CD4-positive, alpha-beta T cell treated with Interleukin-1 beta for 1 hour (primary cell): ENCODE data around the gene RTP3.
"Not testable (repeated sequence)": the region's sequence is repeated elsewhere in the genome, so short reads cannot be mapped to it uniquely, and the experiment has no call there.

Source experiments
- DNase-seq, 2 donors: peaks; one replicate each; pipeline ENCODE4 v3.0.0-alpha.2; 2020 to 2022

The RTP3 gene

GRCh38 chr3:46491089-46492070 is 6.4 kb upstream of the RTP3 start:
- DNase-seq = no peak

GRCh38 chr3:46492890-46493547 is 4.8 kb upstream of the RTP3 start:
- DNase-seq = no peak

GRCh38 chr3:46494491-46494890 is 3.3 kb upstream of the RTP3 start:
- DNase-seq = not testable (repeated sequence)

- DNase-seq = no peak
Measured at GRCh38 chr3:46495901-46496456, 1.8 kb upstream of the RTP3 start.

- peak; percentile 23 to 45 for DNase-seq
Measured at GRCh38 chr3:46496746-46497555, 825 bp upstream of the RTP3 start.

GRCh38 chr3:46498916-46499519 is 1.2 kb downstream of the RTP3 start:
- no peak for DNase-seq

GRCh38 chr3:46500656-46501635 is 3.2 kb downstream of the RTP3 start:
- no peak for DNase-seq

GRCh38 chr3:46501702-46502101 is 3.9 kb downstream of the RTP3 start:
- DNase-seq = no peak

GRCh38 chr3:46503200-46503874 is 5.6 kb downstream of the RTP3 start:
- no peak for DNase-seq

- DNase-seq = no peak
Measured at GRCh38 chr3:46504789-46505188, 7.0 kb downstream of the RTP3 start.

GRCh38 chr3:46505953-46506352 is 8.2 kb downstream of the RTP3 start:
- no peak for DNase-seq

GRCh38 chr3:46506526-46506925 is 8.8 kb downstream of the RTP3 start:
- DNase-seq = no peak

- no peak for DNase-seq
Measured at GRCh38 chr3:46508850-46509591, 11.2 kb downstream of the RTP3 start.

- no peak for DNase-seq
Measured at GRCh38 chr3:46509661-46510187, 11.9 kb downstream of the RTP3 start.

- DNase-seq = no peak
Measured at GRCh38 chr3:46512191-46512749, 14.5 kb downstream of the RTP3 start.

- DNase-seq = no peak
Measured at GRCh38 chr3:46516521-46516920, 18.7 kb downstream of the RTP3 start.

- no peak for DNase-seq
Measured at GRCh38 chr3:46517016-46517783, 19.4 kb downstream of the RTP3 start.

GRCh38 chr3:46517784-46518181 is 20.0 kb downstream of the RTP3 start:
- DNase-seq = no peak
